HTERT RPE-1 (cell line): ENCODE measurements around the gene GPATCH1.
"Not testable (repeated sequence)": the region's sequence is repeated elsewhere in the genome, so short reads cannot be mapped to it uniquely, and the experiment has no call there.

ENCODE experiments used
- in situ Hi-C: fragments of 300-500 bp; cut with MboI; formaldehyde crosslinking; loops from 4 replicates; pipeline ENCODE4 v1.14.3; 2020; ENCODE audit warnings: low sequenced_read_pairs

Gene GPATCH1, protein sequence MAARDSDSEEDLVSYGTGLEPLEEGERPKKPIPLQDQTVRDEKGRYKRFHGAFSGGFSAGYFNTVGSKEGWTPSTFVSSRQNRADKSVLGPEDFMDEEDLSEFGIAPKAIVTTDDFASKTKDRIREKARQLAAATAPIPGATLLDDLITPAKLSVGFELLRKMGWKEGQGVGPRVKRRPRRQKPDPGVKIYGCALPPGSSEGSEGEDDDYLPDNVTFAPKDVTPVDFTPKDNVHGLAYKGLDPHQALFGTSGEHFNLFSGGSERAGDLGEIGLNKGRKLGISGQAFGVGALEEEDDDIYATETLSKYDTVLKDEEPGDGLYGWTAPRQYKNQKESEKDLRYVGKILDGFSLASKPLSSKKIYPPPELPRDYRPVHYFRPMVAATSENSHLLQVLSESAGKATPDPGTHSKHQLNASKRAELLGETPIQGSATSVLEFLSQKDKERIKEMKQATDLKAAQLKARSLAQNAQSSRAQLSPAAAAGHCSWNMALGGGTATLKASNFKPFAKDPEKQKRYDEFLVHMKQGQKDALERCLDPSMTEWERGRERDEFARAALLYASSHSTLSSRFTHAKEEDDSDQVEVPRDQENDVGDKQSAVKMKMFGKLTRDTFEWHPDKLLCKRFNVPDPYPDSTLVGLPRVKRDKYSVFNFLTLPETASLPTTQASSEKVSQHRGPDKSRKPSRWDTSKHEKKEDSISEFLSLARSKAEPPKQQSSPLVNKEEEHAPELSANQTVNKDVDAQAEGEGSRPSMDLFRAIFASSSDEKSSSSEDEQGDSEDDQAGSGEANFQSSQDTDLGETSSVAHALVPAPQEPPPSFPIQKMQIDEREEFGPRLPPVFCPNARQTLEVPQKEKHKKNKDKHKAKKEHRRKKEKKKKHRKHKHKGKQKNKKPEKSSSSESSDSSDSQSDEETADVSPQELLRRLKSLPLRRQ

DNA sequence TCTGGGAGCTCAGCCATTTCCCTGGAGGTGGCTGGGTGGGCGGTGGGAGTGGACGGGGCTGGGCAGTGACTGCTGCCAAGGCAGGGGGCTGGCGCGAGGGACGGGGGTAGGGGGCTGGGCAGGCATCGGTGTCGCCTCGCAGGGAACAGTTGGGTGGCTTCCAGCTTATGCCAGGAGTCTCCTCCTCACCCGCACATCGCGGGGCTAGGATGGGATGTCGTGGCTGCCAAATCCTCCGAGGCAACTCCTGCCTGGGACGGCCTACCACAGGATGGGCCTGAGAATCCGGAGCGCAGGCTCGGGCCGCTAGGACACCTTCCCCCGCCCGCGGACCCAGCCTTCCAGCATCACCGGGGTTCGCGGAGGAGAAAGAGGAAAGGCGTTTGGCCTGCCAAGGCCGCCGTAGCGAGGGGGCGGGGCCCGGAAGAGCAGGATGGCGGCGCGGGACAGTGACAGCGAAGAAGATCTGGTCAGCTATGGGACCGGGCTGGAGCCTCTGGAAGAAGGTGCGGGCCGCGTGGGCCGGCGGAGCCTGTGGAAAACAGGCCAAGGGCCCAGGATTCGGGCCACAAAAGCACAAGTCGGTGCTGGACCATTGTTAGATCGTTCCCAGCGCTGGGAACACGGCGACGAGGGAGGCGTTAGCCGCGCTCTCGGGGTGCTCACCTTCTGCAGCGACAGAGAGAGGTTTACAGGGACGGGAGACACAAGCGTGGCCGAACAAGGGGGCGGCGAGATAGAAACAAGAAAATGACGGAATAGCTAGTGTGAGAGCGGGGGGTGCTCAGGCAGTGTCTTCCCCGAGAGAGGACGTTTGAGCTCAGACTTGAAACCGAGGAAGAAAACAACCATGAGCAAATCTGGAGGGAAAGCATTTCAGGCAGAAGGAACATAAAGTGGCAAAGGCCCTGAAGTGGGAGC lies at the start of gene GPATCH1:
GPATCH1 (plus strand) TSS at position 421 of the 921 bp plus-strand sequence; CDS start at position 434, 13 bp downstream.
- in situ Hi-C loops, result no loop called here

DNA sequence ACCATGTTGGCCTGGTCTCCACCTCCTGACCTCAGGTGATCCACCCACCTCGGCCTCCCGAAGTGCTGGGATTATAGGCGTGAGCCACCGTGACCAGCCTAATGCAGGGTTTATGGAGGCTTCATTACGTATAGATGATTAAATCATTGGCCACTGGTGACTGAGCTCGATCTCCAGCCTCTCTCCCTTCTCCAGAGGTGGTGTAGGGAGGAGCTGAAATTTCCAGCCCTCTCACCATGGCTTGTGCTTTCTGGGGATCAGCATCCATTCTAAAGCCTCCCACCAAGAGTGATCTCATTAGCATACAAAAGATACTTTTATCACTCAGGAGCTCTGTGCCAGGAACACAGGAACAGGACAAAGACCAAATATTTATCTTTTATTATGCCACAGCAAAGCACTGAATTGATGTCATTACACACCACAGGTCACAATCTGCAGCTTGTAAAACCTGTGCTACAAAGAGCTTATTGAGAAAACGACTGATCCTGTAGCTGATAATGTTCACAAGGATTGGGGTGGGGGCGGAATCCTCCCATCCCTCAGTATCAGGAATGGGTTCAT lies 48.7 kb upstream of the GPATCH1 start:
- in situ Hi-C loops, result no loop called here

DNA sequence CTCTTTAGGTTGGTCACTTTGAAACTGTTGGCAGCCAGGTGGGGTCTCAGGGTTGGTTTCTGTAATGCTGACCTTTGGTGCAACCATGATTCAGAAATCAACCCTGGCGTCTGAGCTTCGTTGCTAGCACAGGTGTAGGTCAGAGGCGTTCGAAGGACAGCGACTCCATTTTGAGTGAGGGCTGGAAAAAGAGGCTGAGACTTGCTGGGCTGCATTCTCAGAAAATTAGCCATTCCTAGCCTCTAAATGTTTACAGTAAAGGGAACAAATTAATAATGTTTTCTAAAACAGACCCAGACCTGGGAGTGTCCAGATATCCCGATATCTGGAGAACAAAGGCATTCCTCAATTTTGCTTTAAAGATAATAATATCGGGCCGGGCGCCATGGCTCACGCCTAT lies 45.5 kb upstream of the GPATCH1 start:
- in situ Hi-C loops, result no loop called here

DNA sequence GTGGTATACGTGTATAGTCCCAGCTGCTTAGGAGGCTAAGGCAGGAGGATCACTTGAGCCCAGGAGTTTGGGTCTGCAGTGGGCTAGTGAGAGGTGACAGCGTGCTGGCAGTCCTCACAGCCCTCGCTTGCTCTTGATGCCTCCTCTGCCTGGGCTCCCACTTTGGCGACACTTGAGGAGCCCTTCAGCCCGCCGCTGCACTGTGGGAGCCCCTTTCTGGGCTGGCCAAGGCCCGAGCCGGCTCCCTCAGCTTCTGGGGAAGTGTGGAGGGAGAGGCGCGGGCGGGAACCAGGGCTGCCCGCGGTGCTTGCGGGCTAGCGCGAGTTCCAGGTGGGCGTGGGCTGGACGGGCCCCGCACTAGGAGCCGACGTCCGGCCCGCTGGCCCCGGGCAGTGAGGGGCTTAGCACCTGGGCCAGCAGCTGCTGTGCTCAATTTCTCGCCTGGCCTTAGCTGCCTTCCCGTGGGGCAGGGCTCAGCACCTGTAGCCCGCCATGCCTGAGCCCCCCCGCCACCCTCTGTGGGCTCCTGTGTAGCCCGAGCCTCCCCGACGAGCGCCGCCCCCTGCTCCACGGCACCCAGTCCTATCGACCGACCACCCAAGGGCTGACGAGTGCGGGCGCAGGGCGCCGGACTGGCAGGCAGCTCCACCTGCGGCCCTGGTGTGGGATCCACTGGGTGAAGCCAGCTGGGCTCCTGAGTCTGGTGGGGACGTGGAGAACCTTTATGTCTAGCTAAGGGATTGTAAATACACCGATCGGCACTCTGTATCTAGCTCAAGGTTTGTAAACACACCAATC lies 44.4 kb upstream of the GPATCH1 start:
- in situ Hi-C loops, result not testable (repeated sequence)

DNA sequence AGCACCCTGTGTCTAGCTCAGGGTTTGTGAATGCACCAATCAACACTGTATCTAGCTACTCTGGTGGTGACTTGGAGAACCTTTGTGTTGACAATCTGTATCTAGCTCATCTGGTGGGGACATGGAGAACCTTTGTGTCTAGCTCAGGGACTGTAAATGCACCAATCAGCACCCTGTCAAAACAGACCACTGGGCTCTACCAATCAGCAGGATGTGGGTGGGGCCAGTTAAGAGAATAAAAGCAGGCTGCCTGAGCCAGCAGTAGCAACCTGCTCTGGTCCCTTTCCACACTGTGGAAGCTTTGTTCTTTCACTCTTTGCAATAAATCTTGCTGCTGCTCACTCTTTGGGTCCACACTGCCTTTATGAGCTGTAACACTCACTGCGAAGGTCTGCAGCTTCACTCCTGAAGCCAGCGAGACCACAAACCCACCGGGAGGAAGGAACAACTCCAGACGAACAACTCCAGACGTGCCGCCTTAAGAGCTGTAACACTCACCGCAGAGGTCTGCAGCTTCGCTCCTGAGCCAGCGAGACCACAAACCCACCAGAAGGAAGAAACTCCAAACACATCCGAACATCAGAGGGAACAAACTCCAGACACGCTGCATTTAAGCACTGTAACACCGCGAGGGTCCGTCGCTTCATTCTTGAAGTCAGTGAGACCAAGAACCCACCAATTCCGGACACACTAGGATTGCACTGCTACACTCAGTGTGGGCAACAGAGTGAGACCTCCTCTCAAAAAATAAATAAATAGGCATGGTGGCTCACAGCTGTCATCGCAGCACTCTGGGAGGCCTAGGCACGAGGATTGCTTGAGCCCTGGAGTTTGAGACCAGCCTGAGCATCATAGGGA lies 43.6 kb upstream of the GPATCH1 start:
- in situ Hi-C loops, result not testable (repeated sequence)

DNA sequence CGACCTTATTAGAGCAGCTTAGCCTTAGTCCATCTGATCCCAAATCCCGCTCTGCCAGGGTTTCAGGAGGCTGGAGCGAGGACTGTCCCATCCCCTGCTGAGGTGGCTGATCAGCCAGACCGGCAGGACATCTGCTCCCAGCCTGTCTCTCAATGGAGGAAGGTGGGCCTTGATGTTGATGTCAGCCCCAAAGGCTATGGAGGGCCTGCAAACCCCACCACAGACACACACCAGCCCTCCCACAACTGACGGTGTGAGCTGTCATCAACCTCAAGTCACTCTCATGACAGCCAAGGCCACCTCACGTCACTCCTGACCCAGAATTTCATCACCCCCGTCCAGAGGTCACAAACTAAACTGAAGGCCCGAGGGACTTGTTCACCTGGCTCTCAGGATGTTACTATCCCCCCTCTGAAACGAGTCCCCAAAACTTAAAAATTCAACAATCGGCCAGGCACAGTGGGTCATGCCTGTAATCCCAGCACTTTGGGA lies 41.8 kb upstream of the GPATCH1 start:
- in situ Hi-C loops, result no loop called here

DNA sequence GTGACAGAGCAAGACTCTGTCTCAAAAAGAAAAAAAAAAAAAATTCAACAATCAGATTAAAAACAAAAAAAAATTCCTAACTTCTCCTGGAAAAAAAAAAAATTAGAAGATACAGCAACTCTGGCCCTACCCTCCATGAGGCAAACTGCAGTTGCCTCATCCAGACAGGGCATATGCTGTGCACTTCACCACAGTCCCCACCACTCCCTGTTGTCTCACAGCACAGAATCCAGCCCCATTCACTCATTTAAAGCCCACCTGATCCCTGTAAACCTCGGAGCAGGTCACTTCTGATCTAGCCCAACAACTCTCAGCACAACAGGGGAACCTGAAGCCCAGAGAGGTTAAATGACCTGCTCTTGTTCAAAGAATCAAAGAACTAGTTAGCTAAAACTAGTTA lies 41.2 kb upstream of the GPATCH1 start:
- in situ Hi-C loops, result no loop called here

DNA sequence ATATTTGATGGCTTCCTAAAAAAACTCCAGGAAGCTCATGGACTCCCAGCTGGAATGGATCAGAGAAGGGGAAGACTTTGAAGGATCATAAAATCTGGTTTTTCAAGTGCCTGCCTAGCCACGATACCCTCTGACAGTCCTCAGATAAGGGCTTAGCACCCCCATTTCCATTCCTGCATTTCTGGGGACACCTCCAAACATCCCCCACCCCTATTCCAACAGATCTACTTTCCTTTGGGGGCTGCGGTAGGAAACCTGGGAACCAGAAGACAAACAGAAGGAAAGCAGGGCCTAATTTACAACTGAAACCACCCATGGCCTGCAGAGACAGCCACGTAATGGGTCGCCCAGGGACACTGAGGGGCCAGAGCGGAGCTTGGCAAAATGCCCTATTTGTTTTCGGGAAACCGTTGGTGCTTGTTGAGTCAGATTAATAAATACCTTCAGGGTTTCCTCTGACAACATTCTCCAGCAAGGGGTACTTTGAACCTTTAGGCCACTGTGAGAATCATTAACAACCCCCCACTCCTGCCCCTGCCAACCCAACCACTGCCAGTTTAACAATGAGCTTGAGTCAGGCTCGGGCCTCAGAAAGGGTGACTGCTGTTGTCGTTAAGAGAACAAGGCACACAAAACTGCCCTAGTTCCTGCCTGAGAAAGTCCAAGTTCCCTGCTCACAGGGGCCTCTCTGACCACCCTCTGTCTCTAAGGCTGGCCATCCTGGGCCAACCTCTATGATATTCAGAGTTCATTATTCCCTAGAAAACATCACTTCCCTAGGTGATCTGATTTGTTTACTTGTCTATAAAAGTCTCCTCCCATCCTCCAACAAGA lies 39.8 kb upstream of the GPATCH1 start:
- in situ Hi-C loops, result no loop called here

DNA sequence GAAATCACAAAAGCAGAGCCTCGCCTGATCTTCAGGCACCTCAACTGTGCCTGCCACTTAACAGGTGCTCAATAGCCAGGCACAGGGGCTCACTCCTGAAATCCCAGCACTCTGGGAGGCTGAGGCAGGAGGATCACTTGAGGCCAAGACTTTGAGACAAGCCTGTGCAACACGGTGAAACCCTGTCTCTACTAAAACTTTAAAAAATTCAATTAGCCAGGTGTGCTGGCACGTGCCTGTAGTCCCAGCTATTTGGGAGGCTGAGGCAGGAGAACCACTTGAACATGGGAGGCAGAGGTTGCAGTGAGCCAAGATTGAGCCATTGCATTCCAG lies 39.2 kb upstream of the GPATCH1 start:
- in situ Hi-C loops, result not testable (repeated sequence)

DNA sequence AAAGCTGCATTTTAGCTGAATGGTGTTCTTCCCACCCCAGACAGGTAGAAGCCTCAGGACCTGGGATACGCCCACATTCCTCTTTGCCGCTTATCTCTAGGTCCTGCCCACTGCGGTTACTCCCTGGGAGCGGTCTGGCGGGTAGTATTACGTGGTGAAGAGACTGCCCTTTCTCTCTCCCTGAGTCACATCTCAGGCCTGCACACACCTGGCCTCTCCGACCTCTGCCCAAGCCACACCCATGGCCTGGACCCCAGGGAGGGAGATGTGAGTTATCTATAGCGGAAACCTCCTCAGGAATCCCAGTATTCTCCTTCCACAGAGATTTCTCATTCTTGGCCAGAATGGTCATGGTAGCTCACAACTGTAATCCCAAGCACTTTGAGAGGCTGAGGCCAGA lies 33.6 kb upstream of the GPATCH1 start:
- in situ Hi-C loops, result no loop called here

DNA sequence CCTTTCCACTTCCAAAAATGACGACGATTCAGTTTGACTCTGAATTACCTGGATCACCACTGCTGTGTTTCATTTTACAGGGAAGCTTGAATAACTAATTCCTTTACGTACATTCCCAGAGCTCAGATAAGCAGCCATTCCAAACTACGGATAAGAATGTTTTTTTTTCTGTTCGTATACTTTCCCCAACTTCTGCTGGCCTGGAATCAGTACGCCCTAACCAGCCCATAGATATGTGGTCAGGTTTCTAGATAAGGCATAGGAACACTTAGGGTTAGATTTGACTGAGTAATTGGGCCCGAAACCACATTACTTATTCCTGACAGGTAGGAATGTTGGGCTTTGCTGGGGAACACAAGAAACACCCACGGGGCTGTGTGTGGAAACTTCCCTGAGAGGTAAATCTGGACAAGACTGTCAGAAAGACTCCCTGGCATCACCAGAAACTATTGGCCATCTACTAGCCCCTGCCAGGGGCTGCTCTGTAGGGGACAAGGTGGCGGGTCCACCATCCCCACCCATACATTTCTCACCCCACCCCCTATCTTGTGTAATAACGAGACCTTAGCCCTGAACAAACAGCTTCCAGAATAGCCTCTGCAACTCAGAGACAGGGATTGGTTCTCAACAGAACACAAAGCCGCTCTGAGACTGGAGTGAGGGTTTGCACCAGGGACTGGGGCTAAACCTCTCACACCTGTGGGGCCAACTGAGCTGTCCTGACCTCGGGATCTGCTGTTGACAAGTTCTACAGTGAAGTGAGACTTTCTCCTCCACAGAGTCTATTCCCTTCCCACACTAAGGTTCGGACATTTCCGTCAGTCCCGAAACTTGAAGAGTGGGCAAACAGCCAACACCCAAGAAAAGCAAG lies 31.9 kb upstream of the GPATCH1 start:
- in situ Hi-C loops, result no loop called here

DNA sequence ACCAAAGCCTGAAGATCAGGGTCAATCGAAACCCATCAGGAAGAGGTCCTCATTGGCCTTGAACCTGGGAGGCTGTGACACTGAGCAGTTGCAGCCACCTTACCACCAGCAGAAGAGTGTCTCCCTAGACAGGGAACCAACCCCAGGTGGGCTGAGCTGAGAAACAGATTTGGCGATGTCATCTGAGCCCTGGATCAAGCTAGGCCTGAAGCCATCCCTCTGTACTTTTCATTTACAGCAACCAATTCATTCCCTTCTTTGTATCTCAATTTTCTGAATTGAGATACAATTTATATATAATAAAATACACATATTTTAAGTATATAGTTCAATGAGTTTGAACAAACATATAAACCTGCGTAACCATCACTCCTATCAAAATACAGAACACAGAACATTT lies 30.9 kb upstream of the GPATCH1 start:
- in situ Hi-C loops, result no loop called here

DNA sequence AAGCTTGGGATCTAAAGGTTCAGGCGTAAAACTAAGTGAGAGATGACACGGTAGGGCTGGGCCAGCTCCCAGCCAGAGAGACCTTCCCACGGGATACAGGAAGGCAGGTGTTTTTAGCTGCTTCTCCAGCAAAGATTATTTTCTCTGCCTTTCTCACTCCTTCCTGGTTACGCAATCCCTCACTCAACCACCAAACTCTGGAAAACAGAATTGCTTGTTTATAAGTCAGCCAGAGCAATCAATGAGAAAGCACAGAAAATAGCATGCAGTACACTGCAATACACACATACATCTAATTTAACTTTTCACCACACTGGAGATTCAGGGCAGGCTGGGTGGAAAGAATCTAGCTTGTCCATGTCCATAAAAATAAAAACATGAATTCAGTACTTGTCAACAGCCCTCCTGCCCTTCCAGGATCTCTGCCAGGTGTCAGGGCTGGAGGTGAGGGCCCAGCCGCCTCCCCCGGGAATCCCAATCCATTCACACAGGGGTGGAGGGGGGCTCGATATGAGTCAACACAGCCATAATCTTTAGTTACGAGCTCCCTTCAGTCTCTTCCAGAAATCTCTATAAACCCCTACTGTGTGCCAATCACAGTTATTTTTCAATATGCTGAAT lies 28.5 kb upstream of the GPATCH1 start:
- in situ Hi-C loops, result no loop called here

DNA sequence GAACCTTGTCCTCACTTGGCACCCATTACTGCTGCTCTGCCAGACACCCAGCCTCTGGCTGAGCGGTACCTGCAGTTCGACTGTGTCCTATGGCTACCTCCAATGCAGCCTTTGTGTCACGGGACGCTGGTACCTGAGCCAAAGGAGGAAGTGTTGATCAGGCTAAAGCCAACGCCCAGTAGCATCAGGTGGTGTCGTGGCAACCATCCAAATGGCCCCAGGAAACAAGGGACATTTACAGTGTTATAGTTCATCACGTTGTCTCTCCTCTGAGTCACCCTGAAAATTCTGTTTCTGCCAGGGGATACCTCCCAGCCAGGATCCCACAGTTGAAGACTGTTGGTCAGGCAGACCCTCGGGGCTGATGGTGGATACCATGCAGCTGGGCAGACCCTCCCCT lies 26.4 kb upstream of the GPATCH1 start:
- in situ Hi-C loops, result no loop called here

DNA sequence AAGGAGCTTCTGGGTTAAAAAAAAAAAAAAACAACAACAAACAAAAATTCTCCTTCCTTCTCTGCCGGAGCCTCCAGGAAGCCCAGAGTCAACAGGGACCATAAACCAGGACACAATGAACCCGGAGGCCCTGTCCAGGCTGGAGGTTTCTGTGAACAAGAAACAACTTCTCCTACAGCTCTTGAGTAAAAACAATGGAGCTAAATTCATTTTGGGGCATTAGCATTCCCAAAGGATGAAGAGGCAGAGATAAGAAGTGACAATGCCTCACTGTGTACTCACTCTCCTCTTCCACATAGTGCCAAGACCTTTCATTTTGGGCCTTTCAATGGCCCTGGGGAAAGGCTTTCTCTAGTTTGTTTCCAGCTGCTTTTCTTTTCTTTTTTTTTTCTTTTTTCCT lies 25.3 kb upstream of the GPATCH1 start:
- in situ Hi-C loops, result no loop called here

DNA sequence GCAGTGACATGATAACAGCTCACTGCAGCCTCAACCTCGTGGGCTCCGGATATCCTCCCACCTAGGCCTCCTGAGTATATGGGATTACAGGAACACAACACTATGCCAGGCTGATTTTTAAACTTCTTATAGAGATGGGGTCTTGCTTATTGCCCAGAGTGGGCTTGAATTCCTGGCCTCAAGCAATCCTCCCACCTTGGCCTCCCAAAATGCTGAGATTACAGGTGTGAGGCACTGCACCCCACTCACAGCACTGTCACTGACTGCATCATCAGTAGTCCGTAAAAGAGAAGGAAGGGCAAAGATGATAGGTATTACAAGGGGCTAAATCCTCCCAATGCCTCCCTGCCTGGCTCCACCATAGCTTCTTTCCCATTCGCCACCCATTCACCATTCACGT lies 20.4 kb upstream of the GPATCH1 start:
- in situ Hi-C loops, result no loop called here
